HG02973 (cell line): ENCODE data around the gene TFPT.

Source experiments
- ATAC-seq: cut with Tn5 transposase; IDR thresholded peaks from one replicate; pipeline ENCODE4 v1.9.1; 2021; ENCODE audit warnings: moderate library complexity; ENCODE audit not compliant: unreplicated experiment

The TFPT gene

GRCh38 chr19:54149021-54149812, 33.8 kb upstream of the TFPT start:
- no peak for ATAC-seq

GRCh38 chr19:54148158-54148557, 32.7 kb upstream of the TFPT start:
- ATAC-seq, result no peak

- ATAC-seq, result no peak
Observed at GRCh38 chr19:54147676-54148075, 32.2 kb upstream of the TFPT start.

GRCh38 chr19:54145541-54146158, 30.2 kb upstream of the TFPT start:
- ATAC-seq, result no peak

- no peak for ATAC-seq
Observed at GRCh38 chr19:54142166-54142780, 26.8 kb upstream of the TFPT start.

GRCh38 chr19:54141356-54141755, 25.9 kb upstream of the TFPT start:
- ATAC-seq, result no peak

GRCh38 chr19:54138489-54139256, 23.2 kb upstream of the TFPT start:
- ATAC-seq, result no peak

GRCh38 chr19:54137699-54138488, 22.4 kb upstream of the TFPT start, which contains the start of gene CNOT3:
Gene CNOT3 (plus strand): TSS chr19:54137762. CDS start chr19:54142979, 5,217 bp downstream.
- ATAC-seq, result no peak

- ATAC-seq, result peak; percentile 69
Observed at GRCh38 chr19:54136864-54137698, 21.6 kb upstream of the TFPT start.

- peak; percentile 0 for ATAC-seq
Observed at GRCh38 chr19:54136086-54136863, 20.8 kb upstream of the TFPT start.

- no peak for ATAC-seq
Observed at GRCh38 chr19:54133957-54134590, 18.6 kb upstream of the TFPT start.

- ATAC-seq, result no peak
Observed at GRCh38 chr19:54133312-54133956, 18.0 kb upstream of the TFPT start.

GRCh38 chr19:54129617-54129996, 14.2 kb upstream of the TFPT start:
- ATAC-seq, result no peak

- ATAC-seq, result no peak
Observed at GRCh38 chr19:54128796-54129616, 13.5 kb upstream of the TFPT start.

- no peak for ATAC-seq
Observed at GRCh38 chr19:54128441-54128725, 12.9 kb upstream of the TFPT start.

GRCh38 chr19:54127688-54128440, 12.4 kb upstream of the TFPT start:
- no peak for ATAC-seq

- ATAC-seq, result no peak
Observed at GRCh38 chr19:54125713-54126112, 10.3 kb upstream of the TFPT start.
